ENCODE results near the gene TAOK3. TPM values are rescaled to one million over a fixed set of nuclear protein-coding genes. Genes with fewer than 3 reads are reported as not detected.

TAOK3 gene
- total and polyA plus RNA-seq, 9 of the 15 experiments (the other 6 are each of a cell fraction or from before 2014, with no cell fraction given): 24.3 to 83.5 (median 47.1) TPM

GRCh38 chr12:118206107-118206412 lies 166.6 kb downstream of the TAOK3 start:
- Histone ChIP-seq H3K4me3 (no peak overlapping the region), H3K9me1 (ENCODE audit: control insufficient read depth, insufficient read depth, low read length) (no peaks in the 10 kb centered on the region), H3K9me3 (replicated peaks; ENCODE audit: control insufficient read depth, insufficient read depth, low read depth, low read length) (no peaks in the 10 kb centered on the region), H4K20me1 (replicated peaks; ENCODE audit: control insufficient read depth, insufficient read depth, low read length) (no peaks in the 10 kb centered on the region), H3K36me3 (ENCODE audit: control insufficient read depth, insufficient read depth, low read length) (peaks cover 26% of the 10 kb centered on the region; the same call in 2 of the 3 replicates), H3K9ac (ENCODE audit: insufficient read depth in 1 of 2, low read depth in 2 of 2, low read length in 2 of 2) (no peak overlapping the region), H2AFZ (ENCODE audit: low read depth, low read length) (no peak overlapping the region), H3K27ac (ENCODE audit: extremely low read depth, low read depth, low read length) (no peak overlapping the region), H3K4me1 (replicated peaks in 1 of 2; ENCODE audit: control insufficient read depth in 2 of 2, insufficient read depth in 2 of 2, low read length in 2 of 2) (no peaks in the 10 kb centered on the region), H3K79me2 (ENCODE audit: control insufficient read depth, insufficient read depth, low read length) (no peaks in the 10 kb centered on the region), H3K27me3 (ENCODE audit: control insufficient read depth in 2 of 2, insufficient read depth in 2 of 2, low read length in 2 of 2) (no peaks in the 10 kb centered on the region), H3K4me2 (ENCODE audit: insufficient read depth, low read length) (no peak overlapping the region)
- FAIRE-seq: no peak
- CTCF ChIA-PET (ENCODE audit: low intra/inter-chr PET ratio): no interaction called here
- ATAC-seq: no peak
- POLR2A ChIA-PET: no interaction called here
- TF ChIP-seq CEBPG (CRISPR knock-in tag; IDR thresholded peaks at IDR 0.05): no peak
- TF ChIP-seq CEBPG (tag; conservative IDR thresholded peaks at IDR 0.05 in 1 of 2, IDR thresholded peaks at IDR 0.05 in 1 of 2): no peak
- no peak for TF ChIP-seq ZNF766 (CRISPR knock-in tag; conservative IDR thresholded peaks at IDR 0.05)
- no peak for TF ChIP-seq ARHGAP35 (IDR thresholded peaks at IDR 0.05; ENCODE audit: partially characterized antibody)
- no TSS peak for BruUV-seq (replicated peaks)
- WGBS (ENCODE audit: insufficient coverage, low coverage, missing lambda C conversion rate): 85% methylated on average over 3 of the region's 3 CpGs
- intact Hi-C loops (cut with micrococcal nuclease) (no loop called here), in situ Hi-C loops (cut with MboI) (no loop called here)
- no peak for DNase-seq (ENCODE audit: extremely low read depth in 1 of 4, low spot score in 3 of 4)

- Histone ChIP-seq H3K27me3 (ENCODE audit: control insufficient read depth in 2 of 2, insufficient read depth in 2 of 2, low read length in 2 of 2) (no peaks in the 10 kb centered on the region), H3K4me2 (ENCODE audit: insufficient read depth, low read length) (no peak overlapping the region), H3K27ac (ENCODE audit: extremely low read depth, low read depth, low read length) (no peak overlapping the region), H4K20me1 (replicated peaks; ENCODE audit: control insufficient read depth, insufficient read depth, low read length) (no peaks in the 10 kb centered on the region), H3K4me3 (no peak overlapping the region), H3K79me2 (ENCODE audit: control insufficient read depth, insufficient read depth, low read length) (no peaks in the 10 kb centered on the region), H3K9ac (ENCODE audit: insufficient read depth in 1 of 2, low read depth in 2 of 2, low read length in 2 of 2) (no peak overlapping the region), H3K4me1 (replicated peaks in 1 of 2; ENCODE audit: control insufficient read depth in 2 of 2, insufficient read depth in 2 of 2, low read length in 2 of 2) (no peaks in the 10 kb centered on the region; a peak in 1 of 5 replicates), H3K9me1 (ENCODE audit: control insufficient read depth, insufficient read depth, low read length) (no peaks in the 10 kb centered on the region), H2AFZ (ENCODE audit: low read depth, low read length) (no peak overlapping the region), H3K36me3 (ENCODE audit: control insufficient read depth, insufficient read depth, low read length) (peaks cover 45% of the 10 kb centered on the region; the same call in 2 of the 3 replicates), H3K9me3 (replicated peaks; ENCODE audit: control insufficient read depth, insufficient read depth, low read depth, low read length) (no peaks in the 10 kb centered on the region)
- ATAC-seq (no peak), DNase-seq (ENCODE audit: extremely low read depth in 1 of 4, low spot score in 3 of 4) (no peak), FAIRE-seq (no peak)
- intact Hi-C loops (cut with micrococcal nuclease) (no loop called here), in situ Hi-C loops (cut with MboI) (loop anchor here (25.0 kb wide), 1 partner anchor 168 kb away; the partner anchor contains the start of gene TAOK3)
- BruUV-seq (replicated peaks): no TSS peak
- 88% methylated on average over 6 of the region's 6 CpGs for WGBS (ENCODE audit: insufficient coverage, low coverage, missing lambda C conversion rate)
- CTCF ChIA-PET (ENCODE audit: low intra/inter-chr PET ratio): no interaction called here
- POLR2A ChIA-PET: interaction anchor here (0.7 kb wide), 1 partner anchor 85 kb away, joined by 3 read pairs; no protein-coding TSS in a partner anchor
- TF ChIP-seq ELK3 (CRISPR knock-in tag; IDR thresholded peaks at IDR 0.05) (no peak), ZNF174 (CRISPR knock-in tag; IDR thresholded peaks at IDR 0.05) (no peak), MYC (IDR thresholded peaks at IDR 0.05; ENCODE audit: low read depth, low read length) (no peak), MYC (CRISPR knock-in tag; IDR thresholded peaks at IDR 0.05; ENCODE audit: borderline replicate concordance, low read depth) (no peak), TFAP4 (CRISPR knock-in tag; IDR thresholded peaks at IDR 0.05; ENCODE audit: borderline replicate concordance) (no peak), DLX4 (CRISPR knock-in tag; IDR thresholded peaks at IDR 0.05) (no peak), SMARCC2 (IDR thresholded peaks at IDR 0.05; ENCODE audit: low read depth) (no peak), TEAD2 (tag; IDR thresholded peaks at IDR 0.05) (no peak), MAFF (IDR thresholded peaks at IDR 0.05; ENCODE audit: low read length) (no peak), CBFA2T2 (conservative IDR thresholded peaks at IDR 0.05) (no peak), THAP7 (CRISPR knock-in tag; IDR thresholded peaks at IDR 0.05) (no peak)
These were observed 178.7 kb downstream of the TAOK3 start for GRCh38 chr12:118193958-118194357.

All from K562 (cell line).